Bronchial epithelial cell (primary cell): ENCODE measurements around the gene GPR173. TPM values are rescaled to one million over a fixed set of nuclear protein-coding genes. Genes with fewer than 3 reads are reported as not detected.

ENCODE experiments used
- DNase-seq: peaks from one replicate; pipeline ENCODE4 v3.0.0-alpha.2; 2010; ENCODE audit warnings: low read depth
- FAIRE-seq: peaks from 2 replicates; lab custom pipeline; 2011; peaks lifted over from hg19 to GRCh38; lab: Jason Lieb, UNC
- H3K27me3 ChIP-seq: 2 replicates; pipeline ENCODE4 v1.5.1; 2011; ENCODE audit warnings: low read length; ENCODE audit not compliant: control insufficient read depth, insufficient read depth
- H3K36me3 ChIP-seq: 2 replicates; pipeline ENCODE4 v1.5.1; 2011; ENCODE audit warnings: low read length; ENCODE audit not compliant: control insufficient read depth, insufficient read depth
- H3K4me3 ChIP-seq: 2 replicates; pipeline ENCODE4 v1.5.1; 2011; ENCODE audit warnings: mild to moderate bottlenecking, low read depth, low read length, control low read depth
- total RNA-seq: library from RNA; depleted of rRNA; stranded (reverse); fragments of >200 nt; gene quantifications from 2 replicates; pipeline ENCODE4 v1.2.1, GENCODE V29; 2014
- TF ChIP-seq, protein P1 (sequence below): IDR thresholded peaks from 2 replicates; pipeline ENCODE4 v1.5.1; 2011; ENCODE audit warnings: mild to moderate bottlenecking, moderate library complexity, low read length, control low read depth, inconsistent platforms; ENCODE audit not compliant: insufficient read depth, severe bottlenecking

GPR173 gene
- total RNA-seq, 1 donor from 2014 or later, result not detected

DNA sequence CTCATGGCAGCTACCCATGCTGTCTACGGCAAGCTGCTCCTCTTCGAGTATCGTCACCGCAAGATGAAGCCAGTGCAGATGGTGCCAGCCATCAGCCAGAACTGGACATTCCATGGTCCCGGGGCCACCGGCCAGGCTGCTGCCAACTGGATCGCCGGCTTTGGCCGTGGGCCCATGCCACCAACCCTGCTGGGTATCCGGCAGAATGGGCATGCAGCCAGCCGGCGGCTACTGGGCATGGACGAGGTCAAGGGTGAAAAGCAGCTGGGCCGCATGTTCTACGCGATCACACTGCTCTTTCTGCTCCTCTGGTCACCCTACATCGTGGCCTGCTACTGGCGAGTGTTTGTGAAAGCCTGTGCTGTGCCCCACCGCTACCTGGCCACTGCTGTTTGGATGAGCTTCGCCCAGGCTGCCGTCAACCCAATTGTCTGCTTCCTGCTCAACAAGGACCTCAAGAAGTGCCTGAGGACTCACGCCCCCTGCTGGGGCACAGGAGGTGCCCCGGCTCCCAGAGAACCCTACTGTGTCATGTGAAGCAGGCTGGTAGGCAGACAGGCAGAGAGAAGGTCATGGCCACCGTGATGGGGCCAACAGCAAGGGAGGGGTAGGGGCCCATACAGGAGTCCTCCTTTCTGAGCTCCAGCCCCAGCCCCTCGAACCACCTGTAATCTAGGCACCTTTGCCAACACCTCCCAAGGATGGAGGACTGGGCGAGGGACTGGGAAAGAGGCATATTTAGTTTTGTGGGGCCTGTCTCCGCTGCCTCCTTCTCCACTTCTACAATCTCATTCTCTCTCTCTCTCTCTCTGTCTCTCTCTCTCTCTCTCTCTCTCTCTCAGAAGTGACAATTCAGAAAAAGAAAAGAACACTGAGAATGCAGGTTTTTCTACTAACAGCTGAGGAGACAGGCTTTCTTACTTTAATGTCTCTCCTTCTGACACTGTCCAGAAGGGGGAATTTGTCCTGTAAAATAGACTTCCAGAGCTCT is 28.9 kb downstream of the GPR173 start:
- Histone ChIP-seq H3K27me3 (no peaks in the 10 kb centered on the region), H3K36me3 (no peaks in the 10 kb centered on the region), H3K4me3 (no peak overlapping the region)
- DNase-seq, result no peak
- TF ChIP-seq, protein P1, sequence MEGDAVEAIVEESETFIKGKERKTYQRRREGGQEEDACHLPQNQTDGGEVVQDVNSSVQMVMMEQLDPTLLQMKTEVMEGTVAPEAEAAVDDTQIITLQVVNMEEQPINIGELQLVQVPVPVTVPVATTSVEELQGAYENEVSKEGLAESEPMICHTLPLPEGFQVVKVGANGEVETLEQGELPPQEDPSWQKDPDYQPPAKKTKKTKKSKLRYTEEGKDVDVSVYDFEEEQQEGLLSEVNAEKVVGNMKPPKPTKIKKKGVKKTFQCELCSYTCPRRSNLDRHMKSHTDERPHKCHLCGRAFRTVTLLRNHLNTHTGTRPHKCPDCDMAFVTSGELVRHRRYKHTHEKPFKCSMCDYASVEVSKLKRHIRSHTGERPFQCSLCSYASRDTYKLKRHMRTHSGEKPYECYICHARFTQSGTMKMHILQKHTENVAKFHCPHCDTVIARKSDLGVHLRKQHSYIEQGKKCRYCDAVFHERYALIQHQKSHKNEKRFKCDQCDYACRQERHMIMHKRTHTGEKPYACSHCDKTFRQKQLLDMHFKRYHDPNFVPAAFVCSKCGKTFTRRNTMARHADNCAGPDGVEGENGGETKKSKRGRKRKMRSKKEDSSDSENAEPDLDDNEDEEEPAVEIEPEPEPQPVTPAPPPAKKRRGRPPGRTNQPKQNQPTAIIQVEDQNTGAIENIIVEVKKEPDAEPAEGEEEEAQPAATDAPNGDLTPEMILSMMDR, result no peak
- FAIRE-seq, result no peak

DNA sequence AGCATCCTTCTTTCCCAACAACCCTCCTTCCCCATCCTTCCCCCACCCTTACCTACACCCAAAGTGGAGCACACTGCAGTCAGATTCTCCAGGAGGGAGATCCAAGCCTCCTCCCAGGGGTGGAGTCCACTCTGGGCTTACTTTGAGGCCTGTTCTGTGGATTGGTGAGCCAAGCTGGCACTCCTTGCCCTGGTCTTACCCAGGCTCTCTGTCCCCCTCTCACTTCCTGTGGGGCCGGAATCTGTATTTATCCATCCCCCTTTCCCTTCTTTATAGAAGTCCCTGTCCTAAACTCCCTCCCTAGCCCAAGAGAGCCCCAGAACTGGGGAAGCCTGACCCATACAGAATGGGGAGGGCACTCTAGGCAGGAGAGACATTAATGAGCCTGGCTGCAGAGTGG is 30.4 kb downstream of the GPR173 start:
- DNase-seq (no peak), FAIRE-seq (no peak)
- Histone ChIP-seq H3K36me3 (no peaks in the 10 kb centered on the region), H3K4me3 (no peak overlapping the region), H3K27me3 (no peaks in the 10 kb centered on the region)
- TF ChIP-seq, protein P1, result no peak

DNA sequence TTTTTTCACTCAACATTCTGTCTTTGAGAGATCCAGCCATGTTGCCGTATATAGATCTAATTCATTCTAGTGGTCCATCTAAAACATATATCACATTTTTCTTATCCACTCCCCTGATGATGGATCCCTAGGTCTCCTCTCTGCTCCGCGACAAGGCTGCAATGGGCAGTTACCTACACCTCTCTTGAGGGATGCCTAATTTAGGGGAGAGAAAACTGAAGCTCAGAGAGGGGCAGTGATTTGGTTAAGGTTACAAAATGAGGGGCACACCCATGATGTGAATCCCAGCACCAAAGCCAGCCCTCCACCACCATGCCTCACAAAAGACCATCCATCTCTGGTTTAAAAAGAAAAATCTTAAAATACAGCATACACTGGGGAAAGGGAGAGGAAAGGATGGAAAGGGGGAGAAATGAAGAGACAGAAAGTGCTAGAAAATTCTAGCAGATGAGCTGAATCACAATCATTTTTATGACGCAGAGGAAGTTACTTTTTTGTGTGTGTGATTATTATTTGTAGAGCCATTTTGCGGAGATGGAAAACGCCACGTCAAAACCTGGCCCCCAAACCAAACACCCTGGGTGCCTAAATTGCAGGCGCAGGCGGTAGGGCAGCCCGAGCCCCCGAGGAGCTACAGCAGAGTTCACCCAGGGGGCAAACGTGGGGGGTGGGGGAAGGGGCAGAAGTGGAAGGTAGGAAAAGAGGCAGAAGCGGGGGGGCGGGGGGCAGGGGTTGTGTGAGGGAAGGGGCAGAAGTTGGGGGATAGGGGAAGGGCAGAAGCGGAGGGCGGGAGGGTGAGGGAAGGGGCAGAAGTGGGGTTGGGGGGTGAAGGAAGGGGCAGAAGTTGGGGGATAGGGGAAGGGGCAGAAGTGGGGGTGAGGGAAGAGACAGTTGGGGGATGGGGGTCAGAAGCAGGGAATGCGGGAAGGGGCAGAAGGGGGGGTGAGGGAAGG is 32.3 kb downstream of the GPR173 start:
- Histone ChIP-seq H3K36me3 (no peaks in the 10 kb centered on the region), H3K27me3 (no peaks in the 10 kb centered on the region), H3K4me3 (no peak overlapping the region)
- FAIRE-seq (no peak), DNase-seq (no peak)
- TF ChIP-seq, protein P1, result no peak

DNA sequence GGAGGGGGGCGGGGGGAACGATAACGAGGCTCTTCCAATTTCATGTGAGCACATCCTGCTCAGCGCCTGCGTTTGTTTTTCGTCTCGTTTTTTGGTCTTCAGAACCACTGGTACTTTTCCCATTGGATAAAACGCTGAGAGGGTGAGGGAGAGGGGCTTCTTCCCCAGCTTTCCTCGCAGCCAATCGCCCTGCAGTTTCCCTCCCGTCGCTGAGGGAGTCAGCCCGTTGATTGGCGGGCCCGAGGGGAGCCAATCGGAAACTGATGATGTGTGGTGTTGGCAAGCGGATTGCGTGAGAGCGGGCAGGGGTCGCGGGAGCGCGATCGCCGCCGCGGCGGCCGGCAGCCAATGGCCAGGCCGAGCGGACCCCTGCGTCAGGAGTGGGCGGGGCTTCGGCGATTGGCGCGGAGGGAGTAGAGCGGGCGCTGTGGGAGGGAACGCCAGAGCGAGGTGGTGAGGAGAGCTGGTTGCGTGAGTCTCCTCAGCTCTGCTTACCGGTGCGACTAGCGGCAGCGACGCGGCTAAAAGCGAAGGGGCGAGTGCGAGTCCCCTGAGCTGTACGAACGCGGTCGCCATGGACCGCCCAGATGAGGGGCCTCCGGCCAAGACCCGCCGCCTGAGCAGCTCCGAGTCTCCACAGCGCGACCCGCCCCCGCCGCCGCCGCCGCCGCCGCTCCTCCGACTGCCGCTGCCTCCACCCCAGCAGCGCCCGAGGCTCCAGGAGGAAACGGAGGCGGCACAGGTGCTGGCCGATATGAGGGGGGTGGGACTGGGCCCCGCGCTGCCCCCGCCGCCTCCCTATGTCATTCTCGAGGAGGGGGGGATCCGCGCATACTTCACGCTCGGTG is 33.6 kb downstream of the GPR173 start, which contains the start of gene TSPYL2:
TSPYL2 (plus strand) TSS at position 443 of the 848 bp plus-strand sequence; CDS start at position 575, 132 bp downstream.
- Histone ChIP-seq H3K27me3 (no peaks in the 10 kb centered on the region), H3K36me3 (no peaks in the 10 kb centered on the region), H3K4me3 (peak within 1 kb of the TSS; percentile 59)
- TF ChIP-seq, protein P1, result no peak
- DNase-seq (peak; percentile 85), FAIRE-seq (no peak)
